IMR-90 (cell line): ENCODE data around the gene KBTBD12.

Source experiments
- CEBPB ChIP-seq: IDR thresholded peaks from 2 replicates; pipeline ENCODE4 v1.6.1; 2012; ENCODE audit warnings: low read depth, low read length, improper control_type of control experiment
- FOS ChIP-seq: fragments of 150-350 bp; IDR thresholded peaks from 2 replicates; pipeline ENCODE4 v1.6.1; 2016; ENCODE audit warnings: low read depth, low read length
- MAFK ChIP-seq: IDR thresholded peaks from 2 replicates; pipeline ENCODE4 v1.6.1; 2012; ENCODE audit warnings: low read depth, low read length, improper control_type of control experiment
- POLR2A ChIP-seq: IDR thresholded peaks from 2 replicates; pipeline ENCODE4 v1.6.1; 2012; ENCODE audit warnings: mild to moderate bottlenecking, low read depth, low read length
- SMC3 ChIP-seq: fragments of 150-350 bp; IDR thresholded peaks from 2 replicates; pipeline ENCODE4 v1.6.1; 2016; ENCODE audit warnings: low read depth, mild to moderate bottlenecking, antibody characterized with exemption, low read length, moderate library complexity
- TF ChIP-seq, protein P1 (sequence below): conservative IDR thresholded peaks from 2 replicates; pipeline ENCODE4 v1.5.1; 2012; ENCODE audit warnings: mild to moderate bottlenecking, low read depth, low read length, improper control_type of control experiment
- TF ChIP-seq, protein P2 (sequence below): fragments of 150-350 bp; IDR thresholded peaks from 2 replicates; pipeline ENCODE4 v1.6.1; 2017; ENCODE audit warnings: mild to moderate bottlenecking, antibody characterized with exemption, low read length, low read depth
- TF ChIP-seq, protein P3 (sequence below): fragments of 150-350 bp; IDR thresholded peaks from 2 replicates; pipeline ENCODE4 v1.6.1; 2016; ENCODE audit warnings: low read depth, mild to moderate bottlenecking, low read length, moderate library complexity, borderline replicate concordance

DNA sequence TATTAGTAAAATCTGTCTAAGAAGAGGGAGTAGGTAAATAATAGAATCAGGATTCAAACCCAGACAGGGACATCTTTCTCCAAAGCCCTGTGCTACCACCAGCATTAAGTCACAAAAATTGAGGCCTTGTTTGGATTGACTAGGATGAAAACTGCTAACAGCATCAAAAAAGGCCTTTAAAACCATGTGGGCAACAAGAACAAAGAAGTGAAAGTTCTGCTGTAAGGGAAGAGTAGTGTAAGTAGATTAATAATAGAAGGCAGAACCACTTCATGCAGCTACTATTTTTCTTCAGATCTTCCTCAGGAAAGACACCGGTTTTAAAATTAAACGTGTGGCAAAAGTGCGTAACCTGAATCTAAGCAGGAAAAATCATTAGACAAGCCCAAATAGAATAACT is 15.3 kb upstream of the KBTBD12 start:
- TF ChIP-seq, protein P1, sequence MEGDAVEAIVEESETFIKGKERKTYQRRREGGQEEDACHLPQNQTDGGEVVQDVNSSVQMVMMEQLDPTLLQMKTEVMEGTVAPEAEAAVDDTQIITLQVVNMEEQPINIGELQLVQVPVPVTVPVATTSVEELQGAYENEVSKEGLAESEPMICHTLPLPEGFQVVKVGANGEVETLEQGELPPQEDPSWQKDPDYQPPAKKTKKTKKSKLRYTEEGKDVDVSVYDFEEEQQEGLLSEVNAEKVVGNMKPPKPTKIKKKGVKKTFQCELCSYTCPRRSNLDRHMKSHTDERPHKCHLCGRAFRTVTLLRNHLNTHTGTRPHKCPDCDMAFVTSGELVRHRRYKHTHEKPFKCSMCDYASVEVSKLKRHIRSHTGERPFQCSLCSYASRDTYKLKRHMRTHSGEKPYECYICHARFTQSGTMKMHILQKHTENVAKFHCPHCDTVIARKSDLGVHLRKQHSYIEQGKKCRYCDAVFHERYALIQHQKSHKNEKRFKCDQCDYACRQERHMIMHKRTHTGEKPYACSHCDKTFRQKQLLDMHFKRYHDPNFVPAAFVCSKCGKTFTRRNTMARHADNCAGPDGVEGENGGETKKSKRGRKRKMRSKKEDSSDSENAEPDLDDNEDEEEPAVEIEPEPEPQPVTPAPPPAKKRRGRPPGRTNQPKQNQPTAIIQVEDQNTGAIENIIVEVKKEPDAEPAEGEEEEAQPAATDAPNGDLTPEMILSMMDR = no peak
- no peak for TF ChIP-seq POLR2A
- TF ChIP-seq, protein P2, sequence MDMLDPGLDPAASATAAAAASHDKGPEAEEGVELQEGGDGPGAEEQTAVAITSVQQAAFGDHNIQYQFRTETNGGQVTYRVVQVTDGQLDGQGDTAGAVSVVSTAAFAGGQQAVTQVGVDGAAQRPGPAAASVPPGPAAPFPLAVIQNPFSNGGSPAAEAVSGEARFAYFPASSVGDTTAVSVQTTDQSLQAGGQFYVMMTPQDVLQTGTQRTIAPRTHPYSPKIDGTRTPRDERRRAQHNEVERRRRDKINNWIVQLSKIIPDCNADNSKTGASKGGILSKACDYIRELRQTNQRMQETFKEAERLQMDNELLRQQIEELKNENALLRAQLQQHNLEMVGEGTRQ = no peak
- TF ChIP-seq, protein P3, sequence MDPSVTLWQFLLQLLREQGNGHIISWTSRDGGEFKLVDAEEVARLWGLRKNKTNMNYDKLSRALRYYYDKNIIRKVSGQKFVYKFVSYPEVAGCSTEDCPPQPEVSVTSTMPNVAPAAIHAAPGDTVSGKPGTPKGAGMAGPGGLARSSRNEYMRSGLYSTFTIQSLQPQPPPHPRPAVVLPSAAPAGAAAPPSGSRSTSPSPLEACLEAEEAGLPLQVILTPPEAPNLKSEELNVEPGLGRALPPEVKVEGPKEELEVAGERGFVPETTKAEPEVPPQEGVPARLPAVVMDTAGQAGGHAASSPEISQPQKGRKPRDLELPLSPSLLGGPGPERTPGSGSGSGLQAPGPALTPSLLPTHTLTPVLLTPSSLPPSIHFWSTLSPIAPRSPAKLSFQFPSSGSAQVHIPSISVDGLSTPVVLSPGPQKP = no peak
- no peak for TF ChIP-seq FOS
- TF ChIP-seq SMC3 = no peak
- no peak for TF ChIP-seq CEBPB
- TF ChIP-seq MAFK = no peak
